H1 (cell line): ENCODE measurements around the gene LMNB1. TPM values are rescaled to one million over a fixed set of nuclear protein-coding genes. Genes with fewer than 3 reads are reported as not detected.

Experiments
- CTCF ChIA-PET: fragments of 300-600 bp; sonication (Branson Sonifier 250); formaldehyde crosslinking; loops from one replicate; lab custom pipeline; 2021; ENCODE audit not compliant: partially characterized antibody; lab: Charles Lee
- POLR2A ChIA-PET: fragments of 300-600 bp; sonication (Branson Sonifier 250); formaldehyde crosslinking; loops from one replicate; lab custom pipeline; 2021; ENCODE audit warnings: inconsistent platforms; ENCODE audit not compliant: partially characterized antibody; lab: Charles Lee
- DNase-seq, 2 experiments: peaks; one replicate each; pipeline versions ENCODE4 v3.0.0 to v3.0.0-alpha.2; 2010 to 2022; ENCODE audit warnings: low spot score in 2 of 2, low read depth in 1 of 2, mixed read lengths in 1 of 2
- FAIRE-seq: peaks from 2 replicates; lab custom pipeline; 2011; peaks lifted over from hg19 to GRCh38; lab: Jason Lieb, UNC
- H2AFZ ChIP-seq: 2 replicates; pipeline ENCODE4 v1.8.1; 2012; ENCODE audit warnings: low read length, inconsistent platforms
- H2AK5ac ChIP-seq: 2 replicates; pipeline ENCODE4 v1.6.1; 2013; ENCODE audit warnings: low read depth, low read length
- H2BK120ac ChIP-seq: replicated peaks from 2 replicates; pipeline ENCODE3; 2013; ENCODE audit warnings: low read depth, low read length, inconsistent platforms
- H2BK12ac ChIP-seq: 2 replicates; pipeline ENCODE4 v1.6.1; 2013; ENCODE audit warnings: low read depth, low read length
- H2BK15ac ChIP-seq: 2 replicates; pipeline ENCODE4 v1.6.1; 2013; ENCODE audit warnings: low read length
- H2BK20ac ChIP-seq: 2 replicates; pipeline ENCODE4 v1.6.1; 2013; ENCODE audit warnings: low read length
- H2BK5ac ChIP-seq: 2 replicates; pipeline ENCODE4 v1.6.1; 2013; ENCODE audit warnings: low read depth, low read length
- H3K14ac ChIP-seq: 2 replicates; pipeline ENCODE4 v1.6.1; 2013; ENCODE audit warnings: inconsistent platforms; ENCODE audit not compliant: insufficient read length
- H3K18ac ChIP-seq: 2 replicates; pipeline ENCODE4 v1.6.1; 2013; ENCODE audit warnings: low read length; ENCODE audit errors: extremely low read depth
- H3K23ac ChIP-seq: 2 replicates; pipeline ENCODE4 v1.6.1; 2013; ENCODE audit warnings: inconsistent platforms; ENCODE audit not compliant: insufficient read length
- H3K23me2 ChIP-seq: 2 replicates; pipeline ENCODE4 v1.6.1; 2013; ENCODE audit warnings: low read depth, low read length
- H3K27ac ChIP-seq: 2 replicates; pipeline ENCODE4 v1.6.1; 2011; ENCODE audit warnings: low read depth, low read length, inconsistent platforms
- H3K27me3 ChIP-seq, 4 experiments: replicated peaks in 1 of 4; 1 replicate in 1 of 4; 2 replicates in 3 of 4; pipeline versions ENCODE4 v1.6.1 to v1.8.1; 2011 to 2013; ENCODE audit warnings: low read length in 3 of 4, mild to moderate bottlenecking in 3 of 4, inconsistent platforms in 2 of 4, mixed read lengths in 2 of 4, moderate library complexity in 1 of 4; ENCODE audit not compliant: control insufficient read depth in 3 of 4, insufficient read depth in 3 of 4; ENCODE audit errors: extremely low read depth in 1 of 4
- H3K36me3 ChIP-seq, 4 experiments: 2 replicates each; pipeline versions ENCODE4 v1.6.1 to v1.8.1; 2011 to 2013; ENCODE audit warnings: mild to moderate bottlenecking in 4 of 4, low read length in 3 of 4, moderate library complexity in 2 of 4, control low read depth in 1 of 4, inconsistent platforms in 1 of 4; ENCODE audit not compliant: insufficient read depth in 4 of 4, control insufficient read depth in 2 of 4
- H3K4ac ChIP-seq: replicated peaks from 2 replicates; pipeline ENCODE3; 2013; ENCODE audit warnings: low read length, low read depth, mixed read lengths, inconsistent platforms; ENCODE audit not compliant: insufficient read length
- H3K4me1 ChIP-seq, 4 experiments: replicated peaks in 1 of 4; 1 replicate in 1 of 4; 2 replicates in 3 of 4; pipeline versions ENCODE4 v1.6.1 to v1.8.1; 2011 to 2013; ENCODE audit warnings: low read length in 3 of 4, inconsistent platforms in 2 of 4, mixed read lengths in 1 of 4; ENCODE audit not compliant: insufficient read depth in 4 of 4, control insufficient read depth in 3 of 4
- H3K4me2 ChIP-seq, 2 experiments: 2 replicates each; pipeline versions ENCODE4 v1.6.1 to v1.8.1; 2011 to 2013; ENCODE audit warnings: low read depth in 2 of 2, low read length in 2 of 2, control low read depth in 1 of 2, inconsistent platforms in 1 of 2, mild to moderate bottlenecking in 1 of 2; ENCODE audit not compliant: insufficient read depth in 1 of 2
- H3K4me3 ChIP-seq, 4 experiments: fragments of 200-600, 300-600 bp in 1 of 4; sonication (generic), shearing (Covaris generic), sonication (Bioruptor Twin) in 1 of 4; 2 replicates each; pipeline versions ENCODE4 v1.5.1 to v1.8.1; 2011 to 2016; ENCODE audit warnings: low read length in 4 of 4, low read depth in 3 of 4, control low read depth in 2 of 4, inconsistent platforms in 2 of 4, mild to moderate bottlenecking in 2 of 4, mixed read lengths in 1 of 4, moderate library complexity in 1 of 4; ENCODE audit not compliant: insufficient read depth in 2 of 4; ENCODE audit errors: extremely low read depth in 1 of 4
- H3K56ac ChIP-seq: replicated peaks from 2 replicates; pipeline ENCODE3; 2013; ENCODE audit warnings: low read depth, mild to moderate bottlenecking, mixed read lengths, low read length, inconsistent platforms; ENCODE audit not compliant: insufficient read length
- H3K79me1 ChIP-seq: 2 replicates; pipeline ENCODE4 v1.6.1; 2013; ENCODE audit warnings: low read depth, low read length, control low read depth
- H3K79me2 ChIP-seq, 2 experiments: 2 replicates each; pipeline versions ENCODE4 v1.6.1 to v1.8.1; 2012 to 2013; ENCODE audit warnings: low read length in 2 of 2, mild to moderate bottlenecking in 2 of 2, inconsistent platforms in 1 of 2; ENCODE audit not compliant: insufficient read depth in 2 of 2, control insufficient read depth in 1 of 2
- H3K9ac ChIP-seq, 4 experiments: replicated peaks in 1 of 4; 1 replicate in 1 of 4; 2 replicates in 3 of 4; pipeline versions ENCODE4 v1.6.1 to v1.8.1; 2011 to 2013; ENCODE audit warnings: low read depth in 3 of 4, low read length in 3 of 4, control low read depth in 2 of 4, mild to moderate bottlenecking in 2 of 4, moderate library complexity in 2 of 4, inconsistent platforms in 1 of 4; ENCODE audit errors: extremely low read depth in 1 of 4
- H3K9me3 ChIP-seq, 2 experiments: 2 replicates each; pipeline versions ENCODE4 v1.6.1 to v1.8.1; 2012 to 2013; ENCODE audit warnings: mild to moderate bottlenecking in 2 of 2, moderate library complexity in 2 of 2, control low read depth in 1 of 2, inconsistent platforms in 1 of 2, low read depth in 1 of 2, low read length in 1 of 2, mixed read lengths in 1 of 2; ENCODE audit not compliant: insufficient read depth in 2 of 2
- H4K20me1 ChIP-seq, 2 experiments: replicated peaks in 1 of 2; 2 replicates each; pipeline versions ENCODE3 to v1.8.1; 2011 to 2013; ENCODE audit warnings: inconsistent platforms in 2 of 2, low read length in 2 of 2, mild to moderate bottlenecking in 1 of 2; ENCODE audit not compliant: insufficient read depth in 2 of 2, control insufficient read depth in 1 of 2
- H4K5ac ChIP-seq: 2 replicates; pipeline ENCODE4 v1.6.1; 2013; ENCODE audit warnings: low read length, low read depth, mixed read lengths, inconsistent platforms; ENCODE audit not compliant: insufficient read length
- H4K8ac ChIP-seq: 2 replicates; pipeline ENCODE4 v1.8.0; 2013; ENCODE audit warnings: mild to moderate bottlenecking, moderate library complexity, low read length, inconsistent platforms; ENCODE audit not compliant: insufficient read depth; ENCODE audit errors: extremely low read depth
- H4K91ac ChIP-seq: replicated peaks from 2 replicates; pipeline ENCODE3; 2013; ENCODE audit warnings: low read length, mixed read lengths, inconsistent platforms; ENCODE audit not compliant: insufficient read length
- CBX5 ChIP-seq: fragments of 300-800, 300-1000 bp; sonication (generic); IDR thresholded peaks from 2 replicates; pipeline ENCODE4 v1.7.1; 2016; ENCODE audit warnings: antibody characterized with exemption, low read length, low read depth
- EGR1 ChIP-seq: IDR thresholded peaks from 2 replicates; pipeline ENCODE4 v1.6.1; 2011; ENCODE audit warnings: low read depth, low read length, borderline replicate concordance
- FOSL1 ChIP-seq: IDR thresholded peaks from 2 replicates; pipeline ENCODE4 v1.6.1; 2011; ENCODE audit warnings: mild to moderate bottlenecking, low read depth, low read length, moderate library complexity; ENCODE audit not compliant: insufficient read depth
- KDM5A ChIP-seq: fragments of 200-600 bp; IDR thresholded peaks from 2 replicates; pipeline ENCODE4 v1.7.1; 2012; ENCODE audit warnings: mild to moderate bottlenecking, low read length, inconsistent platforms, mixed read lengths
- PHF8 ChIP-seq: fragments of 200-600 bp; sonication (generic); conservative IDR thresholded peaks from 2 replicates; pipeline ENCODE4 v1.7.1; 2012; ENCODE audit warnings: low read depth, mild to moderate bottlenecking, inconsistent platforms, low read length, moderate library complexity
- RFX5 ChIP-seq: IDR thresholded peaks from 2 replicates; pipeline ENCODE4 v1.6.1; 2011; ENCODE audit warnings: low read depth, low read length, improper control_type of control experiment, borderline replicate concordance
- SP4 ChIP-seq: IDR thresholded peaks from 2 replicates; pipeline ENCODE4 v1.6.1; 2012; ENCODE audit warnings: low read length, inconsistent platforms
- TAF7 ChIP-seq: optimal IDR thresholded peaks from 2 replicates; pipeline ENCODE3; 2011; ENCODE audit warnings: low read depth, mild to moderate bottlenecking, inconsistent platforms, low read length, moderate library complexity, borderline replicate concordance
- WGBS, 2 experiments: shearing (Covaris generic) in 1 of 2; methylation state at CpG; one replicate each; pipeline versions ENCODE4 v1.1.6 to v1.1.7; 2013 to 2015; ENCODE audit warnings: low lambda C conversion rate in 2 of 2, mixed read lengths in 2 of 2, inconsistent platforms in 1 of 2, low coverage in 1 of 2, missing lambda C conversion rate in 1 of 2; ENCODE audit not compliant: insufficient replicate concordance in 2 of 2, insufficient coverage in 1 of 2, insufficient read length in 1 of 2; ENCODE audit errors: extremely low coverage in 1 of 2, missing lambda C conversion rate in 1 of 2; 5-methylcytosine and 5-hydroxymethylcytosine counted together
- polyA plus RNA-seq, 7 experiments: library from polyadenylated mRNA; depleted of rRNA in 3 of 7; stranded (reverse) in 5 of 7; unstranded in 2 of 7; fragments of >200 nt in 5 of 7; fragments of 200-250 nt in 2 of 7; gene quantifications; 1 replicate in 5 of 7; 2 replicates in 1 of 7; 4 replicates in 1 of 7; pipeline versions ENCODE4 v1.2.1 to v1.2.3, GENCODE V29; 2011 to 2013; ENCODE audit warnings: missing spikeins in 2 of 7, mixed read lengths in 2 of 7
- total RNA-seq: library from RNA; stranded (reverse); fragmentation: NEBNext Ultra II Directional; extraction: Animal tissue kit (Norgen Biotek cat#: 25700); gene quantifications from 2 replicates; pipeline ENCODE4 v1.2.1, GENCODE V29; 2021
- TF ChIP-seq, protein P1 (sequence below): IDR thresholded peaks from 2 replicates; pipeline ENCODE4 v1.6.1; 2012; ENCODE audit warnings: inconsistent platforms
- TF ChIP-seq, protein P2 (sequence below): IDR thresholded peaks from 2 replicates; pipeline ENCODE4 v1.6.1; 2011; ENCODE audit warnings: low read length, improper control_type of control experiment

LMNB1 gene
- total and polyA plus RNA-seq, 2 of the 8 experiments (the other 6 are each of a cell fraction or from before 2014, with no cell fraction given), result 73.5 to 225 TPM

DNA sequence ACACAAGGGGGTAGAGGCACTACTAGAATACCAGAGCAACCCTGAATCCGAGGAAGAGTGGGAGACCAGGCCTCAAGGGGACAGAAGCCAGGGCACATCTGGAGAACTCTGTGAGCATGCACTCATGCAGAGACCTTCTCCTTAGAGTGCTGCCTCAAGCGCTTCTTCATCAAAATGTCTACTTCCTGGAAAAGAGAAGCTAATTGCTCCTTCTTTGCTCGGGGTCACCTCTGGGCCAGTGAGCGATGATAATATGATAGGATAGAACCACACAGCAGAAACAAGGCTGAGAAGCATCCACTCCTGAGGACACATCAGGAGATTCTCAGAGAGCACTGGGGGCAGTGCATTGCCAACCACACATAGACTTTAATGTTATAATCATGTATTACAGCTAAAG lies 23.7 kb upstream of the LMNB1 start:
- ChIA-PET CTCF (interaction anchor here (0.6 to 1.7 kb wide), 3 partner anchors 25 to 77 kb away, joined by 4 to 5 read pairs (median 4); no protein-coding TSS in a partner anchor), POLR2A (no interaction called here)
- Histone ChIP-seq H4K8ac (no peak overlapping the region), H3K27me3 (no peaks in the 10 kb centered on the region), H3K23ac (no peak overlapping the region), H3K4me1 (peaks cover 0 to under 1% (median 0%) of the 10 kb centered on the region in 4 experiments; a peak in 2 of 7 replicates), H3K79me2 (no peaks in the 10 kb centered on the region), H3K9me3 (no peaks in the 10 kb centered on the region), H3K18ac (no peak overlapping the region), H3K79me1 (no peaks in the 10 kb centered on the region), H3K23me2 (no peaks in the 10 kb centered on the region; the same call in 1 of the 2 replicates), H4K5ac (no peak overlapping the region), H4K20me1 (no peaks in the 10 kb centered on the region), H3K14ac (no peak overlapping the region), H3K4ac (no peak overlapping the region), H2AFZ (no peak overlapping the region), H3K9ac (no peak overlapping the region), H3K36me3 (no peaks in the 10 kb centered on the region), H2BK120ac (no peak overlapping the region), H2BK5ac (no peak overlapping the region), H3K4me2 (no peak overlapping the region), H2BK12ac (no peak overlapping the region), H2AK5ac (no peak overlapping the region), H3K4me3 (no peak overlapping the region), H3K56ac (no peak overlapping the region), H3K27ac (no peak overlapping the region), H2BK15ac (no peak overlapping the region), H2BK20ac (no peak overlapping the region), H4K91ac (no peak overlapping the region)
- 68% methylated on average over 4 of the region's 4 CpGs; no CpG with 5 or more reads in 1 of the 2 experiments for WGBS, 2 experiments
- no peak for TF ChIP-seq KDM5A
- no peak for TF ChIP-seq FOSL1
- no peak for TF ChIP-seq SP4
- no peak for TF ChIP-seq TAF7
- TF ChIP-seq, protein P1, sequence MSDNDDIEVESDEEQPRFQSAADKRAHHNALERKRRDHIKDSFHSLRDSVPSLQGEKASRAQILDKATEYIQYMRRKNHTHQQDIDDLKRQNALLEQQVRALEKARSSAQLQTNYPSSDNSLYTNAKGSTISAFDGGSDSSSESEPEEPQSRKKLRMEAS, result no peak
- no peak for TF ChIP-seq CBX5
- TF ChIP-seq RFX5, result no peak
- TF ChIP-seq PHF8, result no peak
- TF ChIP-seq, protein P2, sequence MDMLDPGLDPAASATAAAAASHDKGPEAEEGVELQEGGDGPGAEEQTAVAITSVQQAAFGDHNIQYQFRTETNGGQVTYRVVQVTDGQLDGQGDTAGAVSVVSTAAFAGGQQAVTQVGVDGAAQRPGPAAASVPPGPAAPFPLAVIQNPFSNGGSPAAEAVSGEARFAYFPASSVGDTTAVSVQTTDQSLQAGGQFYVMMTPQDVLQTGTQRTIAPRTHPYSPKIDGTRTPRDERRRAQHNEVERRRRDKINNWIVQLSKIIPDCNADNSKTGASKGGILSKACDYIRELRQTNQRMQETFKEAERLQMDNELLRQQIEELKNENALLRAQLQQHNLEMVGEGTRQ, result no peak
- TF ChIP-seq EGR1, result no peak
- FAIRE-seq (no peak), DNase-seq (no peak)
